Astrocyte of the hippocampus (primary cell): Measurements from ENCODE around the gene GET3.
A peak's percentile ranks its signal among the peaks of the same experiment; 100 is the strongest.
"Not testable (repeated sequence)": the region's sequence is repeated elsewhere in the genome, so short reads cannot be mapped to it uniquely, and the experiment has no call there.

Experiments
- DNase-seq: peaks from one replicate; pipeline ENCODE4 v3.0.0; 2011; ENCODE audit warnings: low read depth, low spot score

Gene GET3

GRCh38 chr19:12736995-12737834, at the start of gene GET3:
Gene GET3 (plus strand): TSS chr19:12737497. CDS start chr19:12737506, 9 bp downstream.
- DNase-seq = peak; percentile 100

- no peak for DNase-seq
Observed at GRCh38 chr19:12689012-12689411, 48.3 kb upstream of the GET3 start.

- DNase-seq = no peak
Observed at GRCh38 chr19:12689581-12690216, 47.6 kb upstream of the GET3 start.

GRCh38 chr19:12692960-12693359, 44.3 kb upstream of the GET3 start:
- DNase-seq = no peak

GRCh38 chr19:12694641-12695040, 42.7 kb upstream of the GET3 start:
- no peak for DNase-seq

GRCh38 chr19:12695096-12695495, 42.2 kb upstream of the GET3 start:
- no peak for DNase-seq

DNA sequence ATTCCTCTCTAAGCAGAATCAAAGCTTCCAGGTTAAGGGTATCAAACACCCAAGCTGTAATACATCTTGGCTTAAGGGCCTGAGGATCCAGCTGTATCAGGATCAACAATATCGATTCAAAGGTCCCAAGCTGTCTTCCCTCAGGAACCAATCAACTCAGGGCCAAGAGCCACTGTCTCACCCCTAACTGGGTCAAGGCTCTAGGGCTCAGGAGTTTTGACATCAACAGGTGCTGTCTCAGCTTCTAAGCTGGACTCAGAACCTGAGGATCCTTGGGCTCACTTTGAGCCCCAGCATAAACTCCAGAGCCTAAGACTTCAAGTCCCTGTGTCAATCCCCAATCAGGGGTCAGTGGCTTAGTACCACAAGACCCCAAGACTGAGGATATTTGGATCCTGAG, 41.8 kb upstream of the GET3 start:
- DNase-seq = no peak

DNA sequence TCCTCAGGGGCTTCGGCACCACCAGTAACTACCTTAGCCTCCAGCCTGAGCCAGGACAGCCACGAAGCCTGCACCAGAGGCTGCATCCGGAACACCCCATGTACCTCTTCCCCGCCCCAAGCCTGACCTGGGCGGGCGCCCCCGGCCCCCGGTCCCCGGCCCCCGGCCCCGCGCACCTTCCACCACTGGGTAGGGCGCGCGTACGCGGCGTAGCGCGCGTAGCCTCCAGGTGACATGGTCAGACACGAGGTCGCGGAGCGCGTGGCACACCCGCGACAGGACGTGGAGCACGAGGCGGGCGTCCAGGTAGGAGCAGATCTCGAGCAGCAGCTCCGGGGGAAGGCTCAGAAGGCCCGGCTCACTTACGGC, 41.3 kb upstream of the GET3 start:
- DNase-seq = no peak

DNA sequence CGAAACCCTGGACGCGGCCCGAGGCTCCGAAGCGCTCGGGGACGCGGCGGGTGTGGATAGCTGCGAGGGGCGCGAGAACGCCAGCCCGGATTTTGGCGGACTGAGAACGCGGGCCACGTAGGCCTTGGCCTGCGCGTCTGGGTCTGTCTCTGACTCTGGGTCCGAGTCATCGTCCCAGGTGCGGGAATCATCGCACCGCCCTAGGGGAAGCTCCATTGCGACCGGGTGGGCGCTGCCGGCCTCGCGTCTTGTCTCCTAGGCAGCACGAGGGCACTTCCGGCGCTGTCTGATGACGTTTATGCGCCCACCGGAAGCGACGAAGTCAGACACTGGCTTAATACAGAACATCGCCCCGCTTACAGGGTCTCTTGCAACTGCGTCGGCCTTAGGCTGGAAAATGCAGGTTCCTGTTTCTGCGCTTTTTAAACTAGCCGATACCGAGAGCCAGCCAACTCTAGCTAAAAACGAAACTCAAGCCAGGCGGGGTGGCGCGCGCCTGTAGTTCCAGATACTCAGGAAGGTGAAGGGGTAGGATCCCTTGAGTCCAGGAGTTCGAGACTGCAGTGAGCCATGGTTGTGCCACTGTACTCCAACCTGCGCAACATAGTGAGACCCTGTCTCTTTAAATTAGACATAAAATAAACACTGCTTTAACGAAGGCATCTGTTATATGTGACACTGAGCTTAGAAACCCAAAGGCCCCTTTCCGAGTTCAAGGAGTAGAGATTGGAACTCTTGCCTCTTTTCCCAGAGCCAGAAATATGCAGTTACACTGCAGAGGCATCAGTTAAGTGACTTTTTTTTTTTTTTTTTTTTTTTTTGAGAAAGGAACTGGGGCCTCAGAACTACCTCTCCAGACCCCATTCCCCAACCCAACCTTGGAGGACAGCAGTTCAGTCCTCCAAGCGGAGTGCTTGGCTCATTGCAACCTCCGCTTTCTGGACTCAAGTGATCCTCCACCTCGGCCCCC, 40.6 kb upstream of the GET3 start, which contains the start of gene FBXW9:
Gene FBXW9 (minus strand): TSS at position 266 of the 970 bp plus-strand sequence. CDS start 50 bp downstream, at position 216.
- peak; percentile 97 for DNase-seq

DNA sequence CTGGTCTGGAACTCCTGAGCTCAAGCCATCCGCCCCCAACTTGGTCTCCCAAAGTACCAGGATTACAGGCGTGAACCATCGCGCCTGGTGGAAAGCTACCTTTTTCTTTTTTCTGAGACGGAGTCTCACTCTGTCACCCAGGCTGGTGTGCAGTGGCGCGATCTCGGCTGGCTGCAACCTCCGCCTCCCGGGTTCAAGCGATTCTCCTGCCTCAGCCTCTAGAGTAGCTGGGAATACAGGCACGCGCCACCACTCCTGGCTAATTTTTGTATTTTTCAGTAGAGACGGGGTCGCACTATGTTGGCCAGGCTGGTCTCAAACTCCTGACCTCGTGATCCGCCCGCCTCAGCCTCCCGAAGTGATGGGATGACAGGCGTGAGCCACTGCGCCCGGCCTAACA, 39.9 kb upstream of the GET3 start:
- DNase-seq = not testable (repeated sequence)

GRCh38 chr19:12698138-12698537, 39.2 kb upstream of the GET3 start:
- DNase-seq = no peak

GRCh38 chr19:12701596-12702282, 35.6 kb upstream of the GET3 start:
- no peak for DNase-seq

DNA sequence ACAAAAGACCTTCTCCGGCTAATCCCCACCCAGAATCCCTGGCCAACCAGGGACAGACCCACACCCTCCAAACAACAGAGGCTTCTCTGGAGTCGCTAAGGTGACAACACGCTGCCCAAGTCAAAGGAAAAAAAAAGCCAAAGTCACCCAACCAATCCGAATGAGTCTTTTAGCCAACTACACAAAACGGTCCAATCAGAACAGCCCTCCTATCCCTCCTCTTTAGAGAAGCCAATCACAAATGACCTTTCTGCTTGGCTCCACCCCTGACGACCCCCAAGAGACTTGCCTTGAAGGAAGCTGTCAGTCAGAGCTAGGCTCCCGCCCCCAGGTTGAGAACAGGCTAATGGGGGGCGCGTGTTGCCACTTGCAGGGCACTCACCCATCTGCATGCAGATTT, 34.3 kb upstream of the GET3 start:
- peak; percentile 39 for DNase-seq

DNA sequence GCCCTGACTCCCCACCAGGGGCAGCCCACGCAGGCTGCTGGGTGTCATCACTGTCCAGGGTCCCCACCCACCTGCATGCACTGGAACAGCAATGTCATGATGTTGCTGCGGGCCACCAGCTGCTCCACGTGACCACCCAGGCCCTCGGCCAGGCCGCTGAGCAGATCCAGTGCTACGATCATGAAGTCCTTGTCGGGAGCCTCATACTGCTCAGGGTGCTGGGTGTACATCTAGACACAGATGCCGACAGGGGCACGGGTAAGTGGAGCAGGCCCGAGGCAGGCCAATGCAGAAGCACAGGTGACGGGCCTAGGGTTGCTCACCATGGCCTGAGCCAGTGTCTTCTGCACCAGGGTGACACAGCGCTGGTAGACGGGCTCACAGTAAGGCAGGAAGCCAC, 32.1 kb upstream of the GET3 start:
- no peak for DNase-seq

DNA sequence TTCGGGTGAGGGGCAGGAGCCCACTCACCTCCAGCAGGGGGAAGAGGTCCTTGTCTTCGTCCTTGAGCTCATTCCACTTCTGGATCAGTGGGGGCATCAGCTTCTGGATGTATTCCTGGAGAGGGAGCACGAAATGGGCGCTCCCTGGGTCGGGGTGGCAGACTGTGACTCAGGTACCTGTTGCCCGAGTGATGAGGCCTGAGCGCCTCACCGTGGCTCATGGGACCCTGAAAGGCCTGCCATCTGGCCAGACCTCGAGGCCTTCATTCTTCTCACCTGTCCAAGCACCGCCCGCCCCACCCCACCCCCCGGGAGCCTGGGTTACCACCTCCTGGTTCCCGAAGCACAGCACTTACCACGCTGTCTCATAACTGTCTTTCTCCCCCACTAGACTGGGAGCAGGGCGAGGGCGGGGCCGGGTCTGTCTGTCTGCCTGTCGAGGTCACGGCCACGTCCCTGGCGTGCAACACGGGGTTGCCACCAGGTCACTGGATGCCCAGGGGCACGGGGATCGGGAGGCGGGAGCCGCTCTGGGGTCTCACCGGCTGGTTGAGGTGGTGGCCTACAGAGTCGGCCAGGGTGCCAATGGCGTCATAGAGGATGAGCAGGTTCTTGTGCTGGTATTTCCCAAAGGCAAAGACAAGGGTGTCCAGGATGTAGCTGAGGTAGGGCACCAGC, 31.5 kb upstream of the GET3 start:
- no peak for DNase-seq

GRCh38 chr19:12706332-12706718, 31.0 kb upstream of the GET3 start:
- DNase-seq = no peak

DNA sequence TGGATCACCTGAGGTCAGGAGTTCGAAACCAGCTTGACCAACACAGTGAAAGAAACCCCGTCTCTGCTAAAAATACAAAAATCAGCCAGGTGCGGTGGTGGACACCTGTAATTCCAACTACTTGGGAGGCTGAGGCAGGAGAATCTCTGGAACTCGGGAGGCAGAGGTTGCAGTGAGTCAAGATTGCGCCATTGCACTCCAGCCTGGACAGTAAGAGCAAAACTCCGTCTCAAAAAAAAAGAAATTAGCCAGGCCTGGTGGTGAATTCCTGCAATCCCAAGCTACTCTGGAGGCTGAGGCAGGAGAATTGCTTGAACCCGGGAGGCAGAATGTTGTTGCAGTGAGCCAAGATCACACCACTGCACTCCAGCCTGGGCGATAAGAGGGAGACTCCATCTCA, 28.7 kb upstream of the GET3 start:
- no peak for DNase-seq

DNA sequence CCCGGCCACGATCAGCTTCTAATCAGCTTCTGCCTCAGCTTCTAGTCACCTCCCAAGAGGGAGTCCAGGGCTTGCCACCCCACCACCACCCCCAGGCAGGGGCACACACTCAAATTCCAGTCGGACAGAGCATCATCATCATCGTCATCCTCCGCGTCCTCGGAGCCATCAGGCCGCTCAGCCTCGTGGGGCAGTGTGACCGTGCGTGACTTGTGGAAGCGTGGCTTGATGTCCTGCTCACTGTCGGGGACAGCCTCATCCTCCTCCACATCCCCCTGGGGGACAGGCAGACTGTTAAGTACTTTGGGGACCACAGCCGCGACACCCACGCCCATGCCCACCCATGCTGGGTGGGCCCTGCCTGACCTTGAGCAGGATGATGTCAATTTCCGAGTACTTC, 26.1 kb upstream of the GET3 start:
- DNase-seq = no peak

- not testable (repeated sequence) for DNase-seq
Observed at GRCh38 chr19:12712077-12712476, 25.2 kb upstream of the GET3 start.

DNA sequence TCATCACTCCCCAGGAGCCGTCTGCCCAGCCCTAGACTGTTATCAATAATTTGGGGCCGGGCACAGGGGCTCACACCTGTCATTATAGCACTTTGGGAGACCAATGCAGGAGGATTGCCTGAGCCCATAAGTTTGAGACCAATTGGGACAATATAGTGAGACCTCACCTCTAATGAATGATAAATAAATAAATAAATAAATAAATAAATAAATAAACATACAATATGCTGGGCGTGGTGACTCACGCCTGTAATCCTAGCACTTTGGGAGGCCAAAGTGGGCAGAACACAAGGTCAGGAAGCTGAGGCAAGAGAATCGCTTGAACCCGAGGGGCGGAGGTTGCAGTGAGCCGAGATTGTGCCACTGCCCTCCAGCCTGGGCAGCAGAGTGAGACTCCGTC, 24.0 kb upstream of the GET3 start:
- not testable (repeated sequence) for DNase-seq

DNA sequence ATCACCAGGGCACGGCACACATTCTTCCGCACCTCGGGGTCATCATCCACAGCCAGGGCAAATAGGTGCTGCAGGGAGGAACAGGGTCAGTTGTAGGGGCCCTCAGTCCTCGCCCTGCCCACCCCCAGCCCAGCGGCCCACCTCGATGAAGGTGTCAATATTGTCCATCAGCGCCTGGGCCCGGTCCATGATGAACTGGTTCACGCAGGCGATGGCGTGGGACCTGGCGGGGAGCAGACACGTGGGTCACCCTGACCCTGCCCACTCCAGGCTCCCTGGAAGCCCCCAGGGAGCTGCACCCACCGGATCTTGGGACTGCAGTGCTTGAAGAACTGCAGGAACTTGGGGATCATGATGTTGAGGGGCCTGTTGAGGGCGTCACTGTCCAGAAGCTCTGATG, 22.2 kb upstream of the GET3 start:
- no peak for DNase-seq
